ENCODE results near the gene SIGLEC6. TPM values are rescaled to one million over a fixed set of nuclear protein-coding genes. Genes with fewer than 3 reads are reported as not detected.

The SIGLEC6 gene
- total RNA-seq, 1 experiment from 2014 or later: 0.31 TPM

GRCh38 chr19:51559240-51559639, 27.8 kb upstream of the SIGLEC6 start:
- TF ChIP-seq CTCF (conservative IDR thresholded peaks at IDR 0.05): no peak
- Histone ChIP-seq H3K9ac (ENCODE audit: extremely low read depth, insufficient read length, low read length) (no peak overlapping the region), H3K27ac (ENCODE audit: insufficient read length, low read depth, low read length) (no peak overlapping the region), H3K27me3 (ENCODE audit: insufficient read depth, low read length) (no peaks in the 10 kb centered on the region), H3K79me2 (ENCODE audit: insufficient read depth, low read length) (no peaks in the 10 kb centered on the region), H2BK20ac (ENCODE audit: low read depth, low read length, poor library complexity, severe bottlenecking) (no peak overlapping the region), H3K4me2 (ENCODE audit: insufficient read depth, insufficient read length, low read length) (no peak overlapping the region), H3K14ac (ENCODE audit: insufficient read depth, low read length) (no peak overlapping the region), H2BK12ac (ENCODE audit: insufficient read length, low read depth, low read length) (no peak overlapping the region), H2BK15ac (ENCODE audit: low read depth, low read length) (no peak overlapping the region), H2AFZ (ENCODE audit: low read length) (no peak overlapping the region), H2BK5ac (ENCODE audit: insufficient read length, low read length) (no peak overlapping the region), H4K8ac (replicated peaks; ENCODE audit: insufficient read length, low read depth, low read length) (no peak overlapping the region), H4K5ac (ENCODE audit: insufficient read length, low read depth, low read length) (no peak overlapping the region), H3K23ac (ENCODE audit: insufficient read length, low read depth, low read length) (no peak overlapping the region), H3K56ac (ENCODE audit: insufficient read length, low read depth, low read length) (no peak overlapping the region), H2BK120ac (ENCODE audit: low read depth, low read length, poor library complexity, severe bottlenecking) (no peak overlapping the region), H3T11ph (ENCODE audit: low read length) (no peak overlapping the region), H4K91ac (ENCODE audit: insufficient read length, low read depth, low read length) (no peak overlapping the region), H3K18ac (ENCODE audit: insufficient read length, low read depth, low read length) (no peak overlapping the region), H3K79me1 (ENCODE audit: insufficient read depth, low read depth, low read length, poor library complexity, severe bottlenecking) (no peaks in the 10 kb centered on the region), H2AK5ac (ENCODE audit: insufficient read length, low read length) (no peak overlapping the region), H3K23me2 (ENCODE audit: insufficient read length, low read depth, low read length, poor library complexity, severe bottlenecking) (no peaks in the 10 kb centered on the region), H4K20me1 (ENCODE audit: control insufficient read depth, insufficient read depth, insufficient read length) (no peaks in the 10 kb centered on the region), H3K9me3 (ENCODE audit: control insufficient read depth, low read depth, low read length) (no peaks in the 10 kb centered on the region), H3K4me1 (ENCODE audit: insufficient read depth, low read length) (no peaks in the 10 kb centered on the region), H3K4ac (ENCODE audit: low read depth, low read length) (no peak overlapping the region)
- H3K36me3 Mint-ChIP-seq (ENCODE audit: insufficient read depth in 1 of 3, low read depth in 3 of 3): no peaks in the 10 kb centered on the region; a peak in 1 of 7 replicates
- WGBS (ENCODE audit: extremely low coverage, insufficient read length, low lambda C conversion rate): no CpG with 5 or more reads among the region's 1 CpG
- peaks cover 53% of the 10 kb centered on the region for H3K27me3 Mint-ChIP-seq (ENCODE audit: low read depth)
- H3K4me3 Mint-ChIP-seq: no peak overlapping the region
- no peak overlapping the region for H3K27ac Mint-ChIP-seq
- peaks cover 39 to 89% of the 10 kb centered on the region in 2 experiments for H3K9me3 Mint-ChIP-seq
- DNase-seq: no peak
- no peaks in the 10 kb centered on the region for H3K4me1 Mint-ChIP-seq

All from H9 (cell line).